HEK293T (cell line): ENCODE results near the gene GRAPL.
"Not testable (repeated sequence)": the region's sequence is repeated elsewhere in the genome, so short reads cannot be mapped to it uniquely, and the experiment has no call there.

Source experiments
- FOXA1 ChIP-seq: fragments of 450-650 bp; IDR thresholded peaks from 2 replicates; pipeline ENCODE4 v1.6.1; 2016; ENCODE audit warnings: mild to moderate bottlenecking
- HDGF ChIP-seq: fragments of 450-650 bp; IDR thresholded peaks from 2 replicates; pipeline ENCODE4 v1.6.1; 2017; ENCODE audit warnings: antibody characterized with exemption, borderline replicate concordance
- SUZ12 ChIP-seq: fragments of 450-650 bp; IDR thresholded peaks from 2 replicates; pipeline ENCODE4 v1.6.1; 2016; ENCODE audit warnings: mild to moderate bottlenecking
- TARDBP ChIP-seq: fragments of 450-650 bp; IDR thresholded peaks from 2 replicates; pipeline ENCODE4 v1.6.1; 2016

GRCh38 chr17:19144373-19144772 is 17.0 kb downstream of the GRAPL start:
- not testable (repeated sequence) for TF ChIP-seq TARDBP, SUZ12, HDGF, FOXA1
